Motor neuron (in vitro differentiated cells): ENCODE data around the gene RBM7. TPM values are rescaled to one million over a fixed set of nuclear protein-coding genes. Genes with fewer than 3 reads are reported as not detected.

ENCODE experiments used
- ATAC-seq, 8 experiments: fragments of 200-7000 bp; cut with Tn5 transposase; replicated peaks in 6 of 8; 2 replicates each; pipeline ENCODE4 v1.8.0; 2021; ENCODE audit warnings: mild to moderate bottlenecking in 8 of 8, moderate library complexity in 8 of 8
- H3K27ac ChIP-seq, 2 donors: fragments of 250-450 bp; sonication (Bioruptor Pico); 2 replicates each; pipeline ENCODE4 v1.9.0; 2021; ENCODE audit warnings: antibody characterized with exemption in 2 of 2, mild to moderate bottlenecking in 2 of 2, moderate library complexity in 1 of 2
- H3K4me1 ChIP-seq, 2 donors: fragments of 250-450 bp; sonication (Bioruptor Pico); replicated peaks in 1 of 2; 2 replicates each; pipeline ENCODE4 v1.6.1; 2021; ENCODE audit warnings: antibody characterized with exemption in 2 of 2, mild to moderate bottlenecking in 2 of 2, moderate library complexity in 1 of 2
- H3K4me3 ChIP-seq, 5 donors: fragments of 250-450 bp; sonication (Bioruptor Pico); 2 replicates each; pipeline ENCODE4 v1.9.0; 2021; ENCODE audit warnings: antibody characterized with exemption in 5 of 5, mild to moderate bottlenecking in 5 of 5, moderate library complexity in 4 of 5
- WGBS, 10 experiments: fragments of 450-650 bp; shearing (Covaris generic); methylation state at CpG; one replicate each; pipeline ENCODE4 v1.0.0; 2022; 5-methylcytosine and 5-hydroxymethylcytosine counted together
- in situ Hi-C, 9 experiments: fragments of 400-800 bp; cut with MboI; loops; one replicate each; pipeline ENCODE4 v1.15.0; 2021; ENCODE audit warnings: low sequenced_read_pairs in 9 of 9, low pct_unique_long_range_greater_than_20kb in 2 of 9; ENCODE audit not compliant: unreplicated experiment in 9 of 9
- total RNA-seq, 8 experiments: library from RNA; unstranded; fragments of 300-600 nt; gene quantifications; 2 replicates each; pipeline versions ENCODE4 v1.2.3 to v1.2.4, GENCODE V29; 2022

The RBM7 gene
- total RNA-seq, 8 experiments from 2014 or later, result 16.3 to 78.3 (median 30.8) TPM

- Histone ChIP-seq H3K4me3 (no peak overlapping the region), H3K4me1 (no peaks in the 10 kb centered on the region), H3K27ac (no peak overlapping the region)
- 0 to 80% (median 52%) methylated on average over 1 to 6 of the region's 7 CpGs; no CpG with 5 or more reads in 2 of the 10 experiments for WGBS, 10 experiments
- ATAC-seq, result peak in 5 of 8 experiments; percentile 19 to 97 (median 45)
- in situ Hi-C loops, result no loop called here
Observed at GRCh38 chr11:114377612-114378267, 22.7 kb upstream of the RBM7 start.

- WGBS, 10 experiments, result 40 to 100% (median 72%) methylated on average over 1 to 3 of the region's 5 CpGs; no CpG with 5 or more reads in 4 of the 10 experiments
- no peak for ATAC-seq
Observed at GRCh38 chr11:114379394-114380069, 20.9 kb upstream of the RBM7 start.

GRCh38 chr11:114382509-114382908 lies 18.0 kb upstream of the RBM7 start:
- Histone ChIP-seq H3K4me1 (no peaks in the 10 kb centered on the region), H3K27ac (no peak overlapping the region), H3K4me3 (no peak overlapping the region)
- 42 to 100% (median 80%) methylated on average over 1 to 3 of the region's 3 CpGs; no CpG with 5 or more reads in 1 of the 10 experiments for WGBS, 10 experiments
- ATAC-seq, result no peak
- in situ Hi-C loops, result no loop called here

More at GRCh38 chr11:114379394-114380069, 20.9 kb upstream of the RBM7 start:
- Histone ChIP-seq H3K4me3 (no peak overlapping the region), H3K27ac (no peak overlapping the region), H3K4me1 (no peaks in the 10 kb centered on the region)
- in situ Hi-C loops, result no loop called here

GRCh38 chr11:114384487-114384886 lies 16.0 kb upstream of the RBM7 start:
- in situ Hi-C loops, result no loop called here
- Histone ChIP-seq H3K27ac (no peak overlapping the region), H3K4me1 (no peaks in the 10 kb centered on the region), H3K4me3 (no peak overlapping the region)
- no peak for ATAC-seq
- 71 to 100% (median 90%) methylated on average over 1 of the region's 1 CpG; no CpG with 5 or more reads in 6 of the 10 experiments for WGBS, 10 experiments

GRCh38 chr11:114386131-114386530 lies 14.3 kb upstream of the RBM7 start:
- in situ Hi-C loops, result no loop called here
- WGBS, 10 experiments, result 27 to 93% (median 56%) methylated on average over 2 of the region's 2 CpGs; no CpG with 5 or more reads in 3 of the 10 experiments
- peak in 1 of 8 experiments; percentile 52 for ATAC-seq
- H3K4me3 ChIP-seq, result no peak overlapping the region
- H3K27ac ChIP-seq, result no peak overlapping the region
- no peaks in the 10 kb centered on the region for H3K4me1 ChIP-seq

GRCh38 chr11:114386545-114386944 lies 13.9 kb upstream of the RBM7 start:
- H3K27ac ChIP-seq, result no peak overlapping the region
- WGBS, 10 experiments, result 17 to 100% (median 88%) methylated on average over 1 of the region's 1 CpG; no CpG with 5 or more reads in 3 of the 10 experiments
- in situ Hi-C loops, result no loop called here
- ATAC-seq, result no peak
- no peak overlapping the region for H3K4me3 ChIP-seq
- no peaks in the 10 kb centered on the region for H3K4me1 ChIP-seq

GRCh38 chr11:114392735-114393667 lies 7.5 kb upstream of the RBM7 start:
- no peak for ATAC-seq
- Histone ChIP-seq H3K27ac (no peak overlapping the region), H3K4me3 (no peak overlapping the region), H3K4me1 (no peaks in the 10 kb centered on the region)
- in situ Hi-C loops, result no loop called here
- 40 to 100% (median 86%) methylated on average over 2 to 4 of the region's 4 CpGs for WGBS, 10 experiments

GRCh38 chr11:114395736-114396135 lies 4.7 kb upstream of the RBM7 start:
- WGBS, 10 experiments, result 11 to 85% (median 51%) methylated on average over 1 to 3 of the region's 3 CpGs; no CpG with 5 or more reads in 2 of the 10 experiments
- no peak overlapping the region for H3K27ac ChIP-seq
- peaks cover 2 to 11% of the 10 kb centered on the region in 2 donors for H3K4me1 ChIP-seq
- H3K4me3 ChIP-seq, result no peak overlapping the region
- ATAC-seq, result no peak
- in situ Hi-C loops, result no loop called here

- Histone ChIP-seq H3K27ac (no peak overlapping the region), H3K4me3 (no peak overlapping the region), H3K4me1 (peaks cover 2 to 16% of the 10 kb centered on the region in 2 donors)
- ATAC-seq, result no peak
- in situ Hi-C loops, result no loop called here
Observed at GRCh38 chr11:114396916-114397315, 3.5 kb upstream of the RBM7 start.

GRCh38 chr11:114397349-114397982 lies 3.0 kb upstream of the RBM7 start:
- WGBS, 10 experiments, result 43 to 100% (median 84%) methylated on average over 1 to 2 of the region's 2 CpGs
- no peak overlapping the region for H3K4me3 ChIP-seq
- no peak overlapping the region for H3K27ac ChIP-seq
- no peak for ATAC-seq
- in situ Hi-C loops, result no loop called here
- H3K4me1 ChIP-seq, result peaks cover 2 to 18% of the 10 kb centered on the region in 2 donors

GRCh38 chr11:114398303-114398920 lies 2.1 kb upstream of the RBM7 start:
- in situ Hi-C loops, result no loop called here
- 88 to 100% (median 95%) methylated on average over 1 to 4 of the region's 4 CpGs; no CpG with 5 or more reads in 1 of the 10 experiments for WGBS, 10 experiments
- H3K4me1 ChIP-seq, result peaks cover 2 to 21% of the 10 kb centered on the region in 2 donors
- no peak for ATAC-seq
- no peak overlapping the region for H3K27ac ChIP-seq
- H3K4me3 ChIP-seq, result peak overlapping the region in 1 of 5 donors; percentile 66

GRCh38 chr11:114399490-114400215 lies 813 bp upstream of the RBM7 start:
- WGBS, 10 experiments, result 5 to 47% (median 14%) methylated on average over 3 to 14 of the region's 29 CpGs
- H3K27ac ChIP-seq, result peak overlapping the region; percentile 93 to 96
- peak; percentile 21 to 63 (median 47) for ATAC-seq
- H3K4me3 ChIP-seq, result peak overlapping the region; percentile 64 to 84 (median 72)
- peaks cover 2 to 21% of the 10 kb centered on the region in 2 donors for H3K4me1 ChIP-seq
- in situ Hi-C loops, result no loop called here
